Measurements from ENCODE around the gene ADPRHL1. TPM values are rescaled to one million over a fixed set of nuclear protein-coding genes. Genes with fewer than 3 reads are reported as not detected.

The ADPRHL1 gene
- total RNA-seq, 1 experiment from 2014 or later, result 2.7 TPM

DNA sequence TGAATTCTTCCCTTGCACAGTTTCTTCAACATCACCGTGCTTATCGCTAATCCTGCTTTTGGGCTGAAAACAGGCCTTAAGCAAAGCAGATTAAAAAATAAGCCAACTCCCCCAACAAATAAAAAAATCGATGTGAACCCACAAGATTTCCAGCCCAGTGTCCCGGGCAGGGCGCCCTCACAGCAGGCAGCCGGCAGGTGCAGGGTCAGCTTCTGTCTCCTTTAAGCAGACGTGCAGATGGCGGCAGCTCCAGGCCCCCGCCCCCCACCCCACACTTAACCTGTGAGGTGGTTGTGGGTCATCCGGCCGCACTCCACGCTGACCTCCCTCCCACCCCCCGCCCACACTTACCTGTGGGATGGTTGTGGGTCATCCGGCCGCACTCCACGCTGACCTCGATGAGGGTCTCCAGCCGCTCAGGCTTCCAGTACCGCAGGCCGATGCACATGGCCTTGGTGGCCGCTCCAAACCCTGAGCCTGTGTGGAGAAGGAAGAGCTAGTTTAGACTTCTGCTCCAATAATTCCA, 19.8 kb downstream of the ADPRHL1 start:
- Histone ChIP-seq H2BK120ac (ENCODE audit: low read depth, low read length, poor library complexity, severe bottlenecking) (no peak overlapping the region), H3K23me2 (ENCODE audit: insufficient read length, low read depth, low read length, poor library complexity, severe bottlenecking) (no peaks in the 10 kb centered on the region), H2BK5ac (ENCODE audit: insufficient read length, low read length) (no peak overlapping the region), H3K18ac (ENCODE audit: insufficient read length, low read depth, low read length) (no peak overlapping the region), H2AK5ac (ENCODE audit: insufficient read length, low read length) (no peak overlapping the region), H4K20me1 (ENCODE audit: control insufficient read depth, insufficient read depth, insufficient read length) (no peaks in the 10 kb centered on the region), H4K91ac (ENCODE audit: insufficient read length, low read depth, low read length) (no peak overlapping the region), H3K56ac (ENCODE audit: insufficient read length, low read depth, low read length) (no peak overlapping the region), H2BK12ac (ENCODE audit: insufficient read length, low read depth, low read length) (no peak overlapping the region), H2BK20ac (ENCODE audit: low read depth, low read length, poor library complexity, severe bottlenecking) (no peak overlapping the region), H3K4me2 (ENCODE audit: insufficient read depth, insufficient read length, low read length) (no peak overlapping the region), H3K23ac (ENCODE audit: insufficient read length, low read depth, low read length) (no peak overlapping the region), H3K14ac (ENCODE audit: insufficient read depth, low read length) (no peak overlapping the region), H2BK15ac (ENCODE audit: low read depth, low read length) (no peak overlapping the region), H3K4me1 (ENCODE audit: insufficient read depth, low read length) (no peaks in the 10 kb centered on the region), H3K27ac (ENCODE audit: insufficient read length, low read depth, low read length) (no peak overlapping the region), H3K79me2 (ENCODE audit: insufficient read depth, low read length) (no peaks in the 10 kb centered on the region), H3T11ph (ENCODE audit: low read length) (no peak overlapping the region), H3K79me1 (ENCODE audit: insufficient read depth, low read depth, low read length, poor library complexity, severe bottlenecking) (no peaks in the 10 kb centered on the region), H2AFZ (ENCODE audit: low read length) (no peak overlapping the region), H4K5ac (ENCODE audit: insufficient read length, low read depth, low read length) (no peak overlapping the region), H3K27me3 (ENCODE audit: insufficient read depth, low read length) (no peaks in the 10 kb centered on the region), H3K9me3 (ENCODE audit: control insufficient read depth, low read depth, low read length) (no peaks in the 10 kb centered on the region), H4K8ac (replicated peaks; ENCODE audit: insufficient read length, low read depth, low read length) (no peak overlapping the region), H3K4ac (ENCODE audit: low read depth, low read length) (no peak overlapping the region), H3K9ac (ENCODE audit: extremely low read depth, insufficient read length, low read length) (no peak overlapping the region)
- Mint-ChIP-seq H3K4me3 (no peak overlapping the region), H3K4me1 (peaks cover 0 to 2% of the 10 kb centered on the region in 2 experiments; a peak in 1 of 4 replicates), H3K27me3 (ENCODE audit: low read depth) (no peaks in the 10 kb centered on the region), H3K9me3 (no peaks in the 10 kb centered on the region), H3K27ac (no peak overlapping the region), H3K36me3 (ENCODE audit: insufficient read depth in 1 of 3, low read depth in 3 of 3) (peaks cover 0 to 4% (median 0%) of the 10 kb centered on the region in 3 experiments; a peak in 2 of 7 replicates)
- no peak for DNase-seq
- TF ChIP-seq, protein P1, sequence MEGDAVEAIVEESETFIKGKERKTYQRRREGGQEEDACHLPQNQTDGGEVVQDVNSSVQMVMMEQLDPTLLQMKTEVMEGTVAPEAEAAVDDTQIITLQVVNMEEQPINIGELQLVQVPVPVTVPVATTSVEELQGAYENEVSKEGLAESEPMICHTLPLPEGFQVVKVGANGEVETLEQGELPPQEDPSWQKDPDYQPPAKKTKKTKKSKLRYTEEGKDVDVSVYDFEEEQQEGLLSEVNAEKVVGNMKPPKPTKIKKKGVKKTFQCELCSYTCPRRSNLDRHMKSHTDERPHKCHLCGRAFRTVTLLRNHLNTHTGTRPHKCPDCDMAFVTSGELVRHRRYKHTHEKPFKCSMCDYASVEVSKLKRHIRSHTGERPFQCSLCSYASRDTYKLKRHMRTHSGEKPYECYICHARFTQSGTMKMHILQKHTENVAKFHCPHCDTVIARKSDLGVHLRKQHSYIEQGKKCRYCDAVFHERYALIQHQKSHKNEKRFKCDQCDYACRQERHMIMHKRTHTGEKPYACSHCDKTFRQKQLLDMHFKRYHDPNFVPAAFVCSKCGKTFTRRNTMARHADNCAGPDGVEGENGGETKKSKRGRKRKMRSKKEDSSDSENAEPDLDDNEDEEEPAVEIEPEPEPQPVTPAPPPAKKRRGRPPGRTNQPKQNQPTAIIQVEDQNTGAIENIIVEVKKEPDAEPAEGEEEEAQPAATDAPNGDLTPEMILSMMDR (conservative IDR thresholded peaks at IDR 0.05), result no peak
- no CpG with 5 or more reads among the region's 21 CpGs for WGBS (ENCODE audit: extremely low coverage, insufficient read length, low lambda C conversion rate)
